Measurements from ENCODE around the gene ATIC.
A peak's percentile ranks its signal among the peaks of the same experiment; 100 is the strongest.

ATIC gene

GRCh38 chr2:215392164-215392563 is 80.3 kb downstream of the ATIC start:
- H3K4me3 ChIP-seq (ENCODE audit: low read depth, low read length): no peak overlapping the region
- TF ChIP-seq CTCF (IDR thresholded peaks at IDR 0.05; ENCODE audit: low read depth, low read length): no peak

DNA sequence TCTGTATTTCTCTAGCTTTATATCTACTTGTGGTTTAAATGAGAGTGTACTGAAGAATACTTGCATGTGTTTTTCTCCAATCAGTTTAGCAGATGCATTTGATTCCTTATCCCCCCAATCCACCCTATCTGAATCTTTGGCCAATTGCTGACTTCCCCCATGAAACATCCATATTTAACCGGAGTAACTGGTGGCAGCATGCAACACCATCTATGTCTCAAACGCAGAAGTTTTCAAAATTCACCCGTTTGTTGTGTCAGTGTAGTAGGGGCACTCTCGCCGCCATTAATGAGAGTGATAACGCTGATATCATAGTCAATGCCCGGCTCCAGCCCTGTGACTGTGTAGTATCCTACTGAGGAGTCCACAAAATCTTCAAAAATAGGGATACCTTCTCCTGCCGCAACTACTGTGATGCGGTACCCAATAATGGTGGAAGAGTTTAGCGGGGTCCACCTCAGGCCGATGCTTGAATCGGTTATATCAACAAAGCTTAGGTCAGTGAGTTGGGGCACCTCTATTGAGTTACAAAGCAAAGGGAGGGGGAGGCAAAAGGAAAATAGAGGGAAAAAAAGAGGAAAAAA is 80.9 kb downstream of the ATIC start:
- no peak for TF ChIP-seq CTCF (IDR thresholded peaks at IDR 0.05; ENCODE audit: low read depth, low read length)
- H3K4me3 ChIP-seq (ENCODE audit: low read depth, low read length): no peak overlapping the region

- H3K4me3 ChIP-seq (ENCODE audit: low read depth, low read length): no peak overlapping the region
- TF ChIP-seq CTCF (IDR thresholded peaks at IDR 0.05; ENCODE audit: low read depth, low read length): no peak
Observed at GRCh38 chr2:215394102-215394805, 82.4 kb downstream of the ATIC start.

GRCh38 chr2:215395687-215396460 is 84.0 kb downstream of the ATIC start:
- H3K4me3 ChIP-seq (ENCODE audit: low read depth, low read length): no peak overlapping the region
- no peak for TF ChIP-seq CTCF (IDR thresholded peaks at IDR 0.05; ENCODE audit: low read depth, low read length)

DNA sequence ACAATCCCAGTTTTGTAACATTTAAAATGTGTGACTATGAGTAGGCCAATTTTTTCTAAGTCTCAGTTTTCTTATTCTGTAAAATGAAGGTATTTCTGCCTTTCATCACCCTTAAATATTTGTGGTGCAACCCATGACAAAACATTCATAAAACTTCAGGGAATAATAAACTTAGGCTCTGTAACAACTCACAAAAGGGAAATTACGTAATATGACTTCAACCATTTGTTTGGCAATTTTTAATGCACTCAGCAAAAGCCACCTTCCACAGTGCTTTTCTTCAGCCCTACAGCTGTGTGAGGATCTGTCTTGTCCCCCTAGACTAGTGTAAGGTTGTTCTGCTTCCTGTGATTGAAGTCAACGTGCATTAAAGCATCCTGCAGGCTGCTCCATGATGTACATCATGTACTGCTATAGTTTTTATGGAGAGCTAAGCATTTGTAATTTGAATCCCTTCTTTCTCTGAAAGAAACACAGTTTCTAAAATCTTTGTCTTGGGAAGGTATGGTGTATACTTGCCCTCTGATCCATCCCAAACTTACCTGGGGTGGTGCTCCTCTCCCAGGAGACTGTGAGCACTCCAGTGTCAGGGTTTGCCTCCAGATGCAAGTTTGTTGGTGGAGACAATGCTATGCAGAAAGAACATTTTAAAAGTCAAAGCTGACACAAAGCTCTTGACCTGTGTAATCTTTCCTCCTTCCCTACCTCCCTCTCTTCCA is 84.9 kb downstream of the ATIC start:
- H3K4me3 ChIP-seq (ENCODE audit: low read depth, low read length): no peak overlapping the region
- no peak for TF ChIP-seq CTCF (IDR thresholded peaks at IDR 0.05; ENCODE audit: low read depth, low read length)

- no peak overlapping the region for H3K4me3 ChIP-seq (ENCODE audit: low read depth, low read length)
- 0 out of 2 replicates have a peak, but pooled peaks have one; percentile 6 for TF ChIP-seq CTCF (IDR thresholded peaks at IDR 0.05; ENCODE audit: low read depth, low read length)
Observed at GRCh38 chr2:215397632-215398341, 85.9 kb downstream of the ATIC start.

All from WI38 (cell line).